Stimulated activated CD8-positive, alpha-beta memory T cell treated with anti-CD3 and anti-CD28 coated beads, Interleukin-12 subunit alpha, Interleukin-12 subunit beta, amount 100 ng/mL, for 24 hours (primary cell): Measurements from ENCODE around the gene PCDHGC5.

Experiments used
- DNase-seq: peaks from one replicate; pipeline ENCODE4 v3.0.0-alpha.2; 2020; ENCODE audit errors: extremely low read depth

The PCDHGC5 gene

DNA sequence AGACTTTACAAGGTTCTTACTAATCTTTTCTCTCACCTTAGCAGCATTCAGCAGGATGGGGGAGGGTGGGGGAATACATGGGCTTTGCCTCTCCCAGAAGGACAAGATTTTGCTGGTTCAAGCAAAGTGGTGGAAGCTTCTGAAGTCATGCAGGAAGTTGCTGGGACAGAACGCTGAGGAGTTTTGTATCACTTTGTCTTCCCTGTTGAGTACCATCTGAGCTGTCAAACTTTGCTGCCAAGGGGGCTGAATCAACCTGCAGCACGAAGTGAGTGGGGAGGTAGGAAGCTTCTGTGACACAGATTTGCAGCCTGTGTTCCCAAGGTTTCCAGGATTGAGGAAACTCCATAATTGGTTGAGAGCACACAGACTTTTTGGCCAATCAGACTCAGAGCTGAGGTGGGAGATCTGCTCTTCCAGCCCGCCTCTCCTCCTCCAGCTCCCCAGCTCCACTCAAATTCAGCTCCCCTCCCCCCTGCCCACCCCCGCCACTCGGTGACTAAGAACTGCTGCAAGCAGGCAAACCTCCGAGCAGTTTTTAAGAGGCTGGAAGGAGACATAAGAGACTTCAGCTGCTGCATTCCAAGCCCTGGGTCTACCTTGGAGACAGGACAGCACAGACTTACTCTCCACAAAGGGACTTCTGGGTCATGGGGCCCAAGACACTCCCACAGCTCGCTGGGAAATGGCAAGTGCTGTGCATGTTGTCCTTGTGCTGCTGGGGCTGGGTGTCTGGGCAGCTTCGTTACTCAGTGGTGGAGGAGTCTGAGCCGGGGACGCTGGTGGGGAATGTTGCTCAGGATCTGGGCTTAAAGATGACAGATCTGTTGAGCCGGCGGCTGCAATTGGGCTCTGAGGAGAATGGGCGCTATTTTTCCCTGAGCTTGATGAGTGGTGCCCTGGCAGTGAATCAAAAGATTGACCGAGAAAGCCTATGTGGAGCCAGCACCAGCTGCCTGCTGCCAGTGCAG lies at the start of gene PCDHGC5:
TSS of gene PCDHGC5 (plus strand) at position 491 of the 971 bp plus-strand sequence. CDS start at position 651, 160 bp downstream.
- DNase-seq, result no peak

DNA sequence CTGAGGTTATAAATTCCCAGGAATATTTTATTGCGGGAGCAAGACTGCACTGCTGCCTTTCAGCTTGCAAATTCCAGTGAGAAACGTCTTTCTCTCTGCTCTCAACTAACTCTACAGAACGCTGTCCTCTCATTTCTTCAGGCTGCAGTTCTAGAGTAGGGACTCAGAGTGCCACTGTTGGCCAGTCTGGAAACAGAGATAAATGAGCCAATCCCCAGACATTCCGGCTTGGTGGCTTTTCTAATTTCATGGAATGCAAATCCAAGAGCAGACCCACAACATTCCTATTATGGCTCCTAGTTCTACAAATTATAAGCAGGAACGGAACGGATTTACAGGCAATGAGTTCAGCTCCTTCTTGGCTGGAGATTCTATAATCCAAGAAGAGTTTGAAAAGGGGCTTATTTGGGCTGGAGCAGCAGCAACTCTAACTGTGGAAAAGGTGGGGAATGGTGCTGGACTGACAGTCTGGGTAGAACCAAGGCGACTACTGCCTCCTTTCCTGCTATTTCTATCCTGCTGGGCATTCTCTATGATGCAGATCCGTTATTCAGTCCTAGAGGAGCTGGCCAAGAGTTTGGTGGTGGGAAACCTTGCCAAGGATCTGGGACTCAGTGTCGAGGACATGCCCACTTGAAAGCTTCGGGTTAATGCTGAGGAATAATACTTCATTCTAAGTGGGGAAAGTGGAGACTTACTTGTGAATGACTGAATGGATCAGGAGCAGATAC lies 49.3 kb upstream of the PCDHGC5 start:
- DNase-seq, result no peak

DNA sequence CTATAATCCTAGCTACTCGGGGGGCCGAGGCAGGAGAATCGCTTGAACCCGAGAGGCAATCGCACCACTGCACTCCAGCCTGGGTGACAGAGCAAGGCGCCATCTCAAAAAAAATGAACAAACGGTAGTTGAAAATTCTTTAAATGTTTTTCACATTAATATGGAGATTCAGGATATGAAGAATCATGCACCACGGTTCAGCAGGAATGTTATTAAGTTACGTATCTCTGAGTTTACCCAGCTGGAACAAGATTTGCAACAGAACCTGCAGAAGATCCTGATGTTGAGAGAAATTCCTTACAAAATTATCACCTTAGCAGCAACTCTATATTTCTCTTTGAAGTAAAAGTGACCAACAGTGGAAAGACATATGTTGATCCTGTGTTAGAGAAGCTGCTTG lies 48.5 kb upstream of the PCDHGC5 start:
- no peak for DNase-seq

DNA sequence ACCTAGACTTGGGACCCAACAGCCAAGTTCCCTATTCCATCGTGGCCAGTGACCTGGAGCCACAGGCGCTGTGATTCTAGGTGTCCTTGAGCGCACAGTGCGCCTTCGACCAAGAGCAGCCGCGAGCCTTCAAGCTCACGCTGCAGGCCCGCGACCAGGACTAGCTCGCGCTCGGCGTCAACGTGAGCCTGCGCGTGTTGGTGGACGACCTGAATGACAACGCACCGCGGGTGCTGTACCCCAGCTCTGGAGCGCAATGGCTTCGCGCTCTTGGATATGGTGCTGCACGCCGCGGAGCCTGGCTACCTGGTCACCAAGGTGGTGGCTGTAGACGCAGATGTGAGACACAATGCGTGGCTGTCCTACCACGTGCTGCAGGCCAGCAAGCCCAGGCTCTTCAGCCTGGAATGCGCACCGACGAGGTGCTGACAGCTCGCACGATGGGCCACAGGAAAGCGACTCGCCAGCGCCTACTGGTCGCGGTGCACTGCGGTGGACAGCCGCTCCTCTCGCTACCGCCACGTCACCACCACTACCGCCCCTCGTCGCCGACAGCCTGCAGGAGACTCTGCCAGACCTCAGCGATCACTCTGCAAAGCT lies 47.2 kb upstream of the PCDHGC5 start:
- DNase-seq, result no peak

DNA sequence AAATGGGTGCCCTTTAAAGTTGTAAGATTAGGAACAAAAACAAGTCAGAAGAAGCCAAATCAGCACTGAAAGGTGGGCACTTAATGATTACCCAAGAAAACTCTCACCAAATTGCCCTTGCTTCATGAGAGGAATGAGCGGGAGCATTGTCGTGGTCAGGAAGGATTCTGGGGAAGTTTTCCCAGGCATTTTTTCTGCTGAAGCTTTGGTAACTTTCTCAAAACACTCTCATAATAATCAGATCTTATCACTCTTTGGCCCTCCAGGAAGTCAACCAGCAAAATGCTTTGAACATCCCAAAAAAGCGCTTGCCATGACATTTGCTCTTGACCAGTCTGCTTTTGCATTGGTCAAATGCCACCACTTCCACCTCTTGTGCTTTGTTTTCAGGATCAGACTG lies 23.5 kb upstream of the PCDHGC5 start:
- no peak for DNase-seq

DNA sequence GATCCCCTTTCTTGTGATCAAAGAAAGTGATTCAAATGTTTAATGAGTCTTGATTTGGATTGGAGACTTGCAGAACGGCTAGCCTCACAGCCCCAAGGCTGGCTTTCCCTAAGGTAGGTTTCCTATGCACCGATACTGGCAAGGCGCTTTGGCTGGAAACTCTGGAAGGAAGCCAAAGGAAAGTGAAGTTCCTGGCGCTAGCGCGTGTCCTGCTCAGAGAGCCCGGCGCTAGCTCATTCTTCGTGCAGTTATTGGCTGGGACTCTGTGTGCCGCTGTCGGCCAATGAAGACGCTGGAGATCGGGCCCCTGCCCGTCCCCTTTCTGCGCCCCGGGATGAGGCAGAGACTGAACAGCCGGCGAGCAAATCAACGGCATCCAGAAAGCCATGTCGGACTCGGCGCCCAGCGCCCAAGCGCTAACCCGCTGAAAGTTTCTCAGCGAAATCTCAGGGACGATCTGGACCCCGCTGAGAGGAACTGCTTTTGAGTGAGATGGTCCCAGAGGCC lies 13.2 kb upstream of the PCDHGC5 start, which contains the start of gene PCDHGC3:
TSS of gene PCDHGC3 (plus strand) at position 342 of the 507 bp plus-strand sequence. CDS start at position 493, 151 bp downstream.
- DNase-seq, result no peak

DNA sequence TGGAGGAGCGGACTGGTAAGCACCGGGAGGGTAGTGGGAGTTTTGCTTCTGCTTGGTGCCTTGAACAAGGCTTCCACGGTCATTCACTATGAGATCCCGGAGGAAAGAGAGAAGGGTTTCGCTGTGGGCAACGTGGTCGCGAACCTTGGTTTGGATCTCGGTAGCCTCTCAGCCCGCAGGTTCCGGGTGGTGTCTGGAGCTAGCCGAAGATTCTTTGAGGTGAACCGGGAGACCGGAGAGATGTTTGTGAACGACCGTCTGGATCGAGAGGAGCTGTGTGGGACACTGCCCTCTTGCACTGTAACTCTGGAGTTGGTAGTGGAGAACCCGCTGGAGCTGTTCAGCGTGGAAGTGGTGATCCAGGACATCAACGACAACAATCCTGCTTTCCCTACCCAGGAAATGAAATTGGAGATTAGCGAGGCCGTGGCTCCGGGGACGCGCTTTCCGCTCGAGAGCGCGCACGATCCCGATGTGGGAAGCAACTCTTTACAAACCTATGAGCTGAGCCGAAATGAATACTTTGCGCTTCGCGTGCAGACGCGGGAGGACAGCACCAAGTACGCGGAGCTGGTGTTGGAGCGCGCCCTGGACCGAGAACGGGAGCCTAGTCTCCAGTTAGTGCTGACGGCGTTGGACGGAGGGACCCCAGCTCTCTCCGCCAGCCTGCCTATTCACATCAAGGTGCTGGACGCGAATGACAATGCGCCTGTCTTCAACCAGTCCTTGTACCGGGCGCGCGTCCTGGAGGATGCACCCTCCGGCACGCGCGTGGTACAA lies 12.6 kb upstream of the PCDHGC5 start:
- no peak for DNase-seq

DNA sequence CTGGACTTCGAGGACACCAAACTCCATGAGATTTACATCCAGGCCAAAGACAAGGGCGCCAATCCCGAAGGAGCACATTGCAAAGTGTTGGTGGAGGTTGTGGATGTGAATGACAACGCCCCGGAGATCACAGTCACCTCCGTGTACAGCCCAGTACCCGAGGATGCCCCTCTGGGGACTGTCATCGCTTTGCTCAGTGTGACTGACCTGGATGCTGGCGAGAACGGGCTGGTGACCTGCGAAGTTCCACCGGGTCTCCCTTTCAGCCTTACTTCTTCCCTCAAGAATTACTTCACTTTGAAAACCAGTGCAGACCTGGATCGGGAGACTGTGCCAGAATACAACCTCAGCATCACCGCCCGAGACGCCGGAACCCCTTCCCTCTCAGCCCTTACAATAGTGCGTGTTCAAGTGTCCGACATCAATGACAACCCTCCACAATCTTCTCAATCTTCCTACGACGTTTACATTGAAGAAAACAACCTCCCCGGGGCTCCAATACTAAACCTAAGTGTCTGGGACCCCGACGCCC lies 11.8 kb upstream of the PCDHGC5 start:
- DNase-seq, result no peak

DNA sequence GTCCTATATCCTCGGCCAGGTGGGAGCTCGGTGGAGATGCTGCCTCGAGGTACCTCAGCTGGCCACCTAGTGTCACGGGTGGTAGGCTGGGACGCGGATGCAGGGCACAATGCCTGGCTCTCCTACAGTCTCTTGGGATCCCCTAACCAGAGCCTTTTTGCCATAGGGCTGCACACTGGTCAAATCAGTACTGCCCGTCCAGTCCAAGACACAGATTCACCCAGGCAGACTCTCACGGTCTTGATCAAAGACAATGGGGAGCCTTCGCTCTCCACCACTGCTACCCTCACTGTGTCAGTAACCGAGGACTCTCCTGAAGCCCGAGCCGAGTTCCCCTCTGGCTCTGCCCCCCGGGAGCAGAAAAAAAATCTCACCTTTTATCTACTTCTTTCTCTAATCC lies 11.1 kb upstream of the PCDHGC5 start:
- no peak for DNase-seq

DNA sequence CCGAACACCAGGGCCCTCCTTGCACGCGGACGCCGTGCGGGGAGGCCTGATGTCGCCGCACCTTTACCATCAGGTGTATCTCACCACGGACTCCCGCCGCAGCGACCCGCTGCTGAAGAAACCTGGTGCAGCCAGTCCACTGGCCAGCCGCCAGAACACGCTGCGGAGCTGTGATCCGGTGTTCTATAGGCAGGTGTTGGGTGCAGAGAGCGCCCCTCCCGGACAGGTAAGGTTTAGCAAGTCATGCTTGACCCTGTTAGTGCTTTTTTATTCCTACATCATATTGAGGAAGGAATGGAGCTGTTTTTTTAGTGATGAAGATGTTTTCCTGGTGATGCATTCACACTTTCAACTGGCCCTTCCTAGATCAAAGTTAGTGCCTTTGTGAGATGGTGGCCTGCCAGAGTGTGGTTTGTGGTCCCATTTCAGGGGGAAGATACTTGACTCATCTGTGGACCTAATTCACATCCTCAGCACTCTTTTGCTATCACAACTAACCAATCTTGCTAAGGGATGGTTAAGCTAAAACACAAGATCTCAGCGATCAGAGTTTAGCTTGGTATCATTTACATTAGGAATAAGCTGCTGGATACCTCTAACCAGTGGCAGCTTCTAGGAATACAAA lies 10.4 kb upstream of the PCDHGC5 start:
- DNase-seq, result no peak

DNA sequence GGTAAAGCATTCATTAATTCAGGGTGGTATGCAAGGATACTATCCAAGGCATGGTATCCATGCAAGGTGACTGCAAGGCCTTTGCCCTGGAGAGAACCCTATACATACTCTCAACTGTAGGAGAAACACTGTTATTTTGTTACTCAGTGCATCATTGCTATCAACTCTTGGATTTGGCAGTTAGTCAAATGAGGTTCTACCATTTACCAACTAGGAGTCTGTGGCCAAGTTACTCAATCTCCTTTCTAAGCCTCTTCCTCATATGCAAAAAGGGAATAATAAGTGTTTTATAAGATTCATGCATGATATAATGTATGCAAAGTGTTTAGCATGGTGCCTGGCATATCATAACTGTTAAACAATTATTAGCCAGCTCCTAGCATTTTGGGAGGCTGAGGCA lies 9.1 kb upstream of the PCDHGC5 start:
- no peak for DNase-seq

DNA sequence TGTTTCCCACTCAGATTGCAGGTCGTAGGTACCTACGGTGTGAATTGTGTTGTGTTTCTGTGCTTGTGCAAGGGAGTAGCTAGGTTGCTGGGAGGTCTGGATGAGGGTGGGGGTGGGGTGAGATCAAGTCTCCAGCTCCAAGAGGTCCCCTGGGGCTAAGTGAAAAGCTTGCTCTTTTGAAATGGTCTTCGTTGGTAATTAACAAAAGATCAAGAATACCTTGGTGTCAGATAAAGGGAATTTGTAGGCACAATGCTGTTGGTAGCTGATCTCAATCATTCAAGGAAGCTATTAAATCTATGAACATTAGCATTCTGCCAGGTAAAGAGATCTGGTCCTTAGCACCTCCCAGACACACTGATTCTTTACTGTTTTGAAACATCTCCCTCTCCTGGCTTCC lies 5.0 kb upstream of the PCDHGC5 start:
- no peak for DNase-seq

DNA sequence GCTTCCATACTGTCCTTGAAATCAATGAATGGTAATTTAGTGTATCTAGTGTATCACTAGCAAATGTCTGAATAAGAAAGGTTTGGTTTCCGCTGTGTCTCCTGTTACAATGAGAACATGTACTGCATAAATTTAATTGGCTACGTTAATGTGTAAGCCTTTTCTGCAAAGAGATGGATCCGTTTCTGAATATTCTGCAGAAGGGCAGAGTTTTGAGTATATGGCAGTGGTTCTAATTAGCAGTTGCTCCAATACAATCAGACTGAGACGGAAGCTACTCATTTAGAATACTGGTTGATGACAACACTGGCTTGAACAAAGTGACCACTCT lies 4.6 kb upstream of the PCDHGC5 start:
- no peak for DNase-seq

DNA sequence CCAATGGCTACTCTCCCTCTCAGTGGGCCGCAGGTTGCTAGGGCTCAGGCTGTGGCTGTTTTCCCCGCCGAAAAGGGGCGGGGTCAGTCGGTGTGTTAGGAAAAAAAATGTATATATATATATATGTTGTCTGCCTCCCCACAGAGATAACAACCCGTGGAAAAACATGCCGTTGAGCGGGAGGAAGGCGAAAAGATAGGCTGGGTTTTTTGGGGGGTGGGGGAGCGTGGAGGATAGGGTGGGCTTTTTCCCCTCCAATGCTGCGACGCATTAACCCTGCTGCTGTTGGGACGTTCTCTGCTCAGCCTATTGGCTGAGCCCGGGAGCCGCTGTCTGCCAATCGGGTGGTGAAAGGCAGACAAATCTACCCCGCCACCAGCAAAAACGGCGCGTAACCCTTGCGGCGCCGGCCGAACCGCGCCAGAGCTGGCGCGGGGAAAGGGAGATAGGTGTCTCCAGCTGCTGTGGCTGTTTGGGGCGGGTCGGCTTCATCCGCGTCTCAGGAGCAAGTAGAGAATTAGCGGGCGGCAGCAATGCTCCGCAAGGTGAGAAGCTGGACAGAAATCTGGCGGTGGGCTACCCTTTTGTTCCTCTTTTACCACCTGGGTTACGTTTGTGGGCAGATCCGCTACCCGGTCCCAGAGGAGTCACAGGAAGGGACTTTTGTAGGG lies 4.1 kb upstream of the PCDHGC5 start, which contains the start of gene PCDHGC4:
TSS of gene PCDHGC4 (plus strand) at position 390 of the 671 bp plus-strand sequence. CDS start at position 534, 144 bp downstream.
- no peak for DNase-seq

DNA sequence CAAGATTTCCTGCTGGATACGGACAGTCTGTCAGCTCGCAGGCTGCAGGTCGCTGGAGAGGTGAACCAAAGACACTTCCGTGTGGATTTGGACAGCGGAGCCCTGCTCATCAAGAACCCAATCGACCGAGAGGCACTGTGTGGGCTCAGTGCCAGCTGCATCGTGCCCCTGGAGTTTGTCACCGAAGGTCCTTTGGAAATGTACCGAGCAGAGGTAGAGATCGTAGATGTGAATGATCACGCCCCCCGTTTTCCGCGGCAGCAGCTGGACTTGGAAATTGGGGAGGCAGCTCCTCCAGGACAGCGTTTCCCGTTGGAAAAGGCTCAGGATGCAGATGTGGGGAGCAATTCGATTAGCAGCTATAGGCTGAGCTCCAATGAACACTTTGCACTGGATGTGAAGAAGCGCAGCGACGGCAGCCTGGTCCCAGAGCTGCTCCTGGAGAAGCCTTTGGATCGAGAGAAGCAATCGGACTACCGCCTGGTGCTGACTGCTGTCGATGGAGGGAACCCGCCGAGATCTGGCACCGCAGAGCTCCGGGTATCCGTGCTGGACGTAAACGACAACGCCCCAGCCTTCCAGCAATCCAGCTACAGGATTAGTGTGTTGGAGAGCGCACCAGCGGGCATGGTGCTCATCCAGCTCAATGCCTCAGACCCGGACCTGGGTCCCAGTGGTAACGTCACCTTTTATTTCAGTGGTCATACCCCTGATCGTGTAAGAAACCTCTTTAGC lies 3.4 kb upstream of the PCDHGC5 start:
- no peak for DNase-seq

DNA sequence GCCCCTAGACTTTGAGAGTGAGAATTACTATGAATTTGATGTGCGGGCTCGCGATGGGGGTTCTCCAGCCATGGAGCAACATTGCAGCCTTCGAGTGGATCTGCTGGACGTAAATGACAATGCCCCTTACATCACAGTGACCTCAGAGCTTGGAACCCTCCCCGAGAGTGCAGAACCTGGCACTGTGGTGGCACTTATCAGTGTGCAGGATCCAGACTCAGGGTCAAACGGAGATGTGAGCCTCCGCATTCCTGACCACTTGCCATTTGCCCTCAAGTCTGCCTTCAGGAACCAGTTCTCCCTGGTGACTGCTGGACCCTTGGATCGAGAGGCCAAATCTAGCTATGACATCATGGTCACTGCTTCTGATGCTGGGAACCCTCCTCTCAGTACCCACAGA lies 2.8 kb upstream of the PCDHGC5 start:
- no peak for DNase-seq

DNA sequence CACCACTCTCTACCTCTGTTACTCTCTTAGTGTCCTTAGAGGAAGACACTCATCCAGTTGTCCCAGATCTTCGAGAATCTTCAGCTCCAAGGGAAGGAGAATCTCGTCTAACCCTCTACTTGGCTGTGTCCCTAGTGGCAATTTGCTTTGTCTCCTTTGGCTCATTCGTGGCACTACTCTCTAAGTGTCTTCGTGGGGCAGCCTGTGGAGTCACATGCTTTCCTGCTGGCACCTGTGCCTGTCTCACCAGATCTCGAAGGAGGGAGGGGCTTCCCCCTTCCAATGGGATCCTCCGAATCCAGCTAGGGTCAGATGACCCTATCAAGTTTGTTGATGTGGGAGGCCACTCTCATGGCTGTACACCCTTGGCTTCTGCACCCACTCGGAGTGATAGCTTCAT lies 1.8 kb upstream of the PCDHGC5 start:
- no peak for DNase-seq

DNA sequence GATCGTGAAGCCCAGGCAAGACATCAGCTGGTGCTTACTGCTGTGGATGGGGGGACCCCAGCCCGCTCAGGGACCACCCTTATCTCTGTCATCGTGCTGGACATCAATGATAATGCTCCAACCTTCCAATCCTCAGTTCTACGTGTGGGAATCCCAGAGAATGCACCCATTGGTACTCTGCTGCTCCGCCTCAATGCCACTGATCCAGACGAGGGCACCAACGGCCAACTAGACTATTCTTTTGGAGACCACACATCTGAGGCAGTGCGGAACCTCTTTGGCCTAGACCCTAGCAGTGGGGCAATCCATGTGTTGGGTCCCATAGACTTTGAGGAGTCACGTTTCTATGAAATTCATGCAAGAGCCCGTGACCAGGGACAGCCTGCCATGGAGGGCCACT lies 960 bp downstream of the PCDHGC5 start:
- DNase-seq, result no peak

DNA sequence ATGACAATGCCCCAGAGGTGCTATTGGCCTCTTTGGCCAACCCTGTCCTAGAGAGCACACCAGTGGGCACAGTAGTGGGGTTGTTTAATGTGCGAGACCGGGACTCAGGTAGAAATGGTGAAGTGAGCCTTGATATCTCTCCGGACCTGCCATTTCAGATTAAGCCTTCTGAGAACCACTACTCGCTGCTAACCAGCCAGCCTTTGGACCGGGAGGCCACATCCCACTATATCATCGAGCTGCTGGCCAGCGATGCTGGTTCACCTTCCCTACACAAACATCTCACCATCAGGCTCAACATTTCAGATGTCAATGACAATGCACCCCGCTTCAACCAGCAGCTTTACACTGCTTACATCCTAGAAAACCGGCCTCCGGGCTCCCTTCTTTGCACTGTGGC lies 1.4 kb downstream of the PCDHGC5 start:
- DNase-seq, result no peak
